ENCODE results near the gene ALDH1A1. TPM values are rescaled to one million over a fixed set of nuclear protein-coding genes. Genes with fewer than 3 reads are reported as not detected.

Gene ALDH1A1
- total and polyA plus RNA-seq, 2 donors (not counting 3 experiments of a cell fraction or from before 2014, with no cell fraction given) = 91.1 to 287 TPM

GRCh38 chr9:72893437-72893836 lies 59.4 kb downstream of the ALDH1A1 start:
- Histone ChIP-seq H3K79me2 (ENCODE audit: control insufficient read depth, insufficient read depth, low read length) (no peaks in the 10 kb centered on the region), H3K4me3 (replicated peaks in 1 of 3; ENCODE audit: insufficient read depth in 1 of 3, low read depth in 1 of 3, low read length in 3 of 3) (no peak overlapping the region), H3K27ac (ENCODE audit: insufficient read depth, low read depth, low read length) (no peak overlapping the region), H4K20me1 (replicated peaks; ENCODE audit: control insufficient read depth, extremely low read depth, insufficient read depth, low read length) (no peaks in the 10 kb centered on the region), H3K9ac (replicated peaks; ENCODE audit: extremely low read depth, insufficient read depth, low read length) (no peak overlapping the region), H3K4me2 (ENCODE audit: insufficient read depth, low read length) (no peak overlapping the region), H3K36me3 (ENCODE audit: control insufficient read depth in 2 of 2, extremely low read depth in 1 of 2, insufficient read depth in 2 of 2, low read length in 2 of 2) (peaks cover 0 to 4% of the 10 kb centered on the region in 2 experiments), H3K9me3 (replicated peaks; ENCODE audit: control insufficient read depth, insufficient read depth, low read length) (no peaks in the 10 kb centered on the region), H3K27me3 (ENCODE audit: control insufficient read depth in 2 of 2, insufficient read depth in 2 of 2, low read length in 2 of 2) (no peaks in the 10 kb centered on the region), H2AFZ (ENCODE audit: low read depth, low read length) (no peak overlapping the region), H3K9me1 (replicated peaks; ENCODE audit: control insufficient read depth, extremely low read depth, insufficient read depth, low read length) (no peaks in the 10 kb centered on the region), H3K4me1 (ENCODE audit: control insufficient read depth, extremely low read depth, insufficient read depth, low read length) (no peaks in the 10 kb centered on the region)
- dilution Hi-C loops (cut with MboI; ENCODE audit: extremely low pct_ligation_motif_present, low sequenced_read_pairs) = no loop called here
- BruUV-seq (replicated peaks) = no TSS peak
- TF ChIP-seq, protein P1, sequence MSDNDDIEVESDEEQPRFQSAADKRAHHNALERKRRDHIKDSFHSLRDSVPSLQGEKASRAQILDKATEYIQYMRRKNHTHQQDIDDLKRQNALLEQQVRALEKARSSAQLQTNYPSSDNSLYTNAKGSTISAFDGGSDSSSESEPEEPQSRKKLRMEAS (IDR thresholded peaks at IDR 0.05; ENCODE audit: insufficient read depth, insufficient read length) = no peak
- TF ChIP-seq EZH2 (IDR thresholded peaks at IDR 0.05; ENCODE audit: borderline replicate concordance, low read depth, low read length, severe bottlenecking) (no peak), MYC (IDR thresholded peaks at IDR 0.05; ENCODE audit: low read depth, low read length) (no peak), POLR2AphosphoS5 (IDR thresholded peaks at IDR 0.05; ENCODE audit: insufficient read depth, low read depth, low read length) (no peak), JUN (IDR thresholded peaks at IDR 0.05; ENCODE audit: borderline replicate concordance, insufficient read depth, insufficient read length, low read depth) (no peak), FOS (IDR thresholded peaks at IDR 0.05; ENCODE audit: borderline replicate concordance, insufficient read depth, low read length) (no peak)
- TF ChIP-seq, protein P2, sequence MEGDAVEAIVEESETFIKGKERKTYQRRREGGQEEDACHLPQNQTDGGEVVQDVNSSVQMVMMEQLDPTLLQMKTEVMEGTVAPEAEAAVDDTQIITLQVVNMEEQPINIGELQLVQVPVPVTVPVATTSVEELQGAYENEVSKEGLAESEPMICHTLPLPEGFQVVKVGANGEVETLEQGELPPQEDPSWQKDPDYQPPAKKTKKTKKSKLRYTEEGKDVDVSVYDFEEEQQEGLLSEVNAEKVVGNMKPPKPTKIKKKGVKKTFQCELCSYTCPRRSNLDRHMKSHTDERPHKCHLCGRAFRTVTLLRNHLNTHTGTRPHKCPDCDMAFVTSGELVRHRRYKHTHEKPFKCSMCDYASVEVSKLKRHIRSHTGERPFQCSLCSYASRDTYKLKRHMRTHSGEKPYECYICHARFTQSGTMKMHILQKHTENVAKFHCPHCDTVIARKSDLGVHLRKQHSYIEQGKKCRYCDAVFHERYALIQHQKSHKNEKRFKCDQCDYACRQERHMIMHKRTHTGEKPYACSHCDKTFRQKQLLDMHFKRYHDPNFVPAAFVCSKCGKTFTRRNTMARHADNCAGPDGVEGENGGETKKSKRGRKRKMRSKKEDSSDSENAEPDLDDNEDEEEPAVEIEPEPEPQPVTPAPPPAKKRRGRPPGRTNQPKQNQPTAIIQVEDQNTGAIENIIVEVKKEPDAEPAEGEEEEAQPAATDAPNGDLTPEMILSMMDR (IDR thresholded peaks at IDR 0.05; ENCODE audit: extremely low read depth in 1 of 2, insufficient read depth in 1 of 2, low read depth in 1 of 2, low read length in 2 of 2) = no peak
- CTCF ChIA-PET = no interaction called here
- intact Hi-C loops (cut with micrococcal nuclease) = no loop called here
- FAIRE-seq (peak; percentile 21), DNase-seq (ENCODE audit: low read depth, low spot score) (no peak)
- POLR2A ChIA-PET = no interaction called here
